Fibroblast of upper back skin (primary cell): ENCODE measurements around the gene MED12L.

ENCODE experiments used
- DNase-seq: peaks from one replicate; pipeline ENCODE4 v3.0.0-alpha.2; 2013

MED12L gene

GRCh38 chr3:151191095-151191494 is 105.6 kb downstream of the MED12L start:
- no peak for DNase-seq

- no peak for DNase-seq
Observed at GRCh38 chr3:151192545-151192944, 107.1 kb downstream of the MED12L start.

GRCh38 chr3:151195826-151196225 is 110.4 kb downstream of the MED12L start:
- no peak for DNase-seq

- no peak for DNase-seq
Observed at GRCh38 chr3:151196434-151196833, 111.0 kb downstream of the MED12L start.

GRCh38 chr3:151197228-151197627 is 111.8 kb downstream of the MED12L start:
- no peak for DNase-seq

- peak; percentile 86 for DNase-seq
Observed at GRCh38 chr3:151197981-151198767, 112.7 kb downstream of the MED12L start.

- DNase-seq = no peak
Observed at GRCh38 chr3:151198849-151199248, 113.4 kb downstream of the MED12L start.

- DNase-seq = no peak
Observed at GRCh38 chr3:151199554-151200438, 114.3 kb downstream of the MED12L start.

GRCh38 chr3:151200586-151200985 is 115.1 kb downstream of the MED12L start:
- DNase-seq = no peak

GRCh38 chr3:151201051-151201730 is 115.7 kb downstream of the MED12L start:
- no peak for DNase-seq

GRCh38 chr3:151203051-151203420 is 117.6 kb downstream of the MED12L start, which contains the start of gene GPR171:
Gene GPR171 (minus strand): TSS chr3:151203216. CDS start chr3:151199386, 3,830 bp downstream.
- DNase-seq = no peak

GRCh38 chr3:151204530-151205402 is 119.3 kb downstream of the MED12L start:
- DNase-seq = no peak

- DNase-seq = no peak
Observed at GRCh38 chr3:151205482-151205881, 120.0 kb downstream of the MED12L start.

GRCh38 chr3:151206201-151206600 is 120.7 kb downstream of the MED12L start:
- DNase-seq = no peak

GRCh38 chr3:151209654-151210053 is 124.2 kb downstream of the MED12L start:
- no peak for DNase-seq

GRCh38 chr3:151210676-151211381 is 125.4 kb downstream of the MED12L start:
- DNase-seq = no peak

GRCh38 chr3:151213151-151213550 is 127.7 kb downstream of the MED12L start:
- no peak for DNase-seq

- no peak for DNase-seq
Observed at GRCh38 chr3:151213881-151214280, 128.4 kb downstream of the MED12L start.

- DNase-seq = no peak
Observed at GRCh38 chr3:151214459-151214858, 129.0 kb downstream of the MED12L start.

- DNase-seq = peak; percentile 84
Observed at GRCh38 chr3:151216641-151217607, 131.5 kb downstream of the MED12L start.
